Pancreas (tissue), 10 donors: ENCODE results near the gene FUCA1. TPM values are rescaled to one million over a fixed set of nuclear protein-coding genes. Genes with fewer than 3 reads are reported as not detected.

Experiments used
- ATAC-seq, 4 donors: fragments of 200-7000 bp; cut with Tn5 transposase; one replicate each; pipeline versions ENCODE4 v1.8.0 to v1.9.1; 2020; ENCODE audit warnings: mild to moderate bottlenecking in 4 of 4, moderate library complexity in 4 of 4
- DNase-seq, 6 donors: peaks; one replicate each; pipeline ENCODE4 v3.0.0-alpha.2; 2020
- FAIRE-seq: peaks from 2 replicates; lab custom pipeline; 2012; peaks lifted over from hg19 to GRCh38; lab: Jason Lieb, UNC
- H3K27ac ChIP-seq, 4 donors: fragments of 200-600 bp; sonication (generic); 1 replicate in 3 of 4; 2 replicates in 1 of 4; pipeline versions ENCODE4 v1.5.0 to v1.8.0; 2020
- H3K27me3 ChIP-seq, 4 donors: fragments of 200-600 bp; one replicate each; pipeline ENCODE4 v1.8.0; 2021
- H3K36me3 ChIP-seq, 3 donors: fragments of 200-600 bp; sonication (generic) in 1 of 3; one replicate each; pipeline versions ENCODE4 v1.5.0 to v1.8.0; 2020 to 2021
- H3K4me1 ChIP-seq, 3 donors: fragments of 200-600 bp; one replicate each; pipeline ENCODE4 v1.8.0; 2021
- H3K4me3 ChIP-seq, 4 donors: fragments of 200-600 bp; sonication (generic) in 2 of 4; one replicate each; pipeline versions ENCODE4 v1.5.0 to v1.8.0; 2020 to 2021
- H3K9me3 ChIP-seq, 4 donors: fragments of 200-600 bp; one replicate each; pipeline ENCODE4 v1.8.0; 2021
- WGBS, 2 donors: extraction: QIAGEN DNeasy Blood & Tissue Kit; methylation state at CpG; one replicate each; pipeline ENCODE4 v1.1.7; 2013; 5-methylcytosine and 5-hydroxymethylcytosine counted together
- intact Hi-C, 3 donors: fragments of 100-400 bp; cut with DNase I; formaldehyde crosslinking; loops; one replicate each; pipeline versions ENCODE4 v1.11.1 to v1.14.2; 2022
- polyA plus RNA-seq, 2 donors: library from polyadenylated mRNA; stranded (reverse); fragments of 200-250 nt; gene quantifications; one replicate each; pipeline ENCODE4 v1.2.3, GENCODE V29; 2013
- total RNA-seq, 6 donors: library from RNA; stranded (reverse); fragmentation: NEBNext Ultra II Directional in 4 of 6; extraction: Animal tissue kit (Norgen Biotek cat#: 25700) in 4 of 6; gene quantifications; one replicate each; pipeline versions ENCODE4 v1.2.1 to v1.2.4, GENCODE V29; 2021 to 2023
- TF ChIP-seq, protein P1 (sequence below), 4 donors: fragments of 200-600 bp; sonication (generic) in 3 of 4; IDR thresholded peaks; one replicate each; pipeline versions ENCODE4 v1.5.0 to v1.8.0; 2021; ENCODE audit warnings: antibody characterized with exemption in 4 of 4
- donor health status: healthy with polysubstance abuse.
- donor health status: DM: no; HTN: no; CAD: no; lungs with moderate emphysema.
- donor health status: DM: no; HTN: no; CAD: no.
- donor health status: control.
- donor health status: control.
- donor health status: Bipolar disorder and iron deficiency.
- donor health status: DM: yes; HTN: yes; CAD: no.
- donor health status: DM: no; HTN: no; CAD: no.
- donor health status: DM: no; HTN: no; CAD: no.
- donor health status: DM: yes; HTN: yes; CAD: no.

Gene FUCA1
- total and polyA plus RNA-seq, 8 donors: 8.3 to 27.8 (median 15.7) TPM

GRCh38 chr1:23913212-23913880 is 45.3 kb upstream of the FUCA1 start, which contains the start of gene CNR2:
Gene CNR2 (minus strand): TSS chr1:23913362. CDS start chr1:23875617, 37,745 bp downstream.
- no peak for FAIRE-seq

DNA sequence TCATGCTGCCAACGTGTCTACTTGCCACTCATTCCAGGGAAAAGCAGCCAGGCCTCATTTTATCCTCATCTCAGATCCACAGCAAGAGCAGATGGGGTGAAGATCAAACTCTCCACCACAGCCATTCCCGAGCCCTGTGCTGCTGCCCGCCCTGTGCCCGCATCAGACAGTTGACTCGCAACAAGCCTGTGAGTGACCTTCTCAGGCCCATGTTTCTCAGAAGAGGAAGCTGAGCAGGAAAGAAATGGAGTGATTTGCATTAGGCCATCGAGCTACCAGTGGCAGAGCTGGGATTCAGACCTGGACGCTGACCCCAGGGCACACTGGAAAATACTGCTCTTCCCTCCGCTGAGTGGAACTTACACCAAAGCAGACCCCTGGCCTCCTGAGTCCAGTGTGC is 43.8 kb upstream of the FUCA1 start:
- TF ChIP-seq, protein P1, sequence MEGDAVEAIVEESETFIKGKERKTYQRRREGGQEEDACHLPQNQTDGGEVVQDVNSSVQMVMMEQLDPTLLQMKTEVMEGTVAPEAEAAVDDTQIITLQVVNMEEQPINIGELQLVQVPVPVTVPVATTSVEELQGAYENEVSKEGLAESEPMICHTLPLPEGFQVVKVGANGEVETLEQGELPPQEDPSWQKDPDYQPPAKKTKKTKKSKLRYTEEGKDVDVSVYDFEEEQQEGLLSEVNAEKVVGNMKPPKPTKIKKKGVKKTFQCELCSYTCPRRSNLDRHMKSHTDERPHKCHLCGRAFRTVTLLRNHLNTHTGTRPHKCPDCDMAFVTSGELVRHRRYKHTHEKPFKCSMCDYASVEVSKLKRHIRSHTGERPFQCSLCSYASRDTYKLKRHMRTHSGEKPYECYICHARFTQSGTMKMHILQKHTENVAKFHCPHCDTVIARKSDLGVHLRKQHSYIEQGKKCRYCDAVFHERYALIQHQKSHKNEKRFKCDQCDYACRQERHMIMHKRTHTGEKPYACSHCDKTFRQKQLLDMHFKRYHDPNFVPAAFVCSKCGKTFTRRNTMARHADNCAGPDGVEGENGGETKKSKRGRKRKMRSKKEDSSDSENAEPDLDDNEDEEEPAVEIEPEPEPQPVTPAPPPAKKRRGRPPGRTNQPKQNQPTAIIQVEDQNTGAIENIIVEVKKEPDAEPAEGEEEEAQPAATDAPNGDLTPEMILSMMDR (IDR thresholded peaks at IDR 0.05): no peak
- no peaks in the 10 kb centered on the region for H3K27me3 ChIP-seq
- no peak overlapping the region for H3K27ac ChIP-seq
- H3K4me3 ChIP-seq: no peak overlapping the region
- DNase-seq (no peak), ATAC-seq (no peak), FAIRE-seq (no peak)
- H3K36me3 ChIP-seq: no peaks in the 10 kb centered on the region
- WGBS, 2 donors: 79 to 83% methylated on average over 8 of the region's 8 CpGs
- no peaks in the 10 kb centered on the region for H3K9me3 ChIP-seq
- intact Hi-C loops: loop anchor here in 1 of 3 donors (10.0 kb wide), 1 partner anchor 137 kb away; the partner anchor contains the start of gene PITHD1
- H3K4me1 ChIP-seq: peaks cover 0 to 4% (median 0%) of the 10 kb centered on the region in 3 donors

More at GRCh38 chr1:23913212-23913880, 45.3 kb upstream of the FUCA1 start, which contains the start of gene CNR2:
- Histone ChIP-seq H3K9me3 (no peaks in the 10 kb centered on the region), H3K36me3 (no peaks in the 10 kb centered on the region), H3K4me3 (no peak within 1 kb of the TSS), H3K4me1 (no peaks in the 10 kb centered on the region), H3K27ac (no peak within 1 kb of the TSS), H3K27me3 (no peaks in the 10 kb centered on the region)
- WGBS, 2 donors: 58 to 70% methylated on average over 7 of the region's 7 CpGs
- DNase-seq: no peak
- TF ChIP-seq, protein P1 (IDR thresholded peaks at IDR 0.05): no peak
- ATAC-seq: no peak
- intact Hi-C loops: loop anchor here in 1 of 3 donors (10.0 kb wide), 1 partner anchor 139 kb away; the partner anchor contains the start of gene PITHD1

DNA sequence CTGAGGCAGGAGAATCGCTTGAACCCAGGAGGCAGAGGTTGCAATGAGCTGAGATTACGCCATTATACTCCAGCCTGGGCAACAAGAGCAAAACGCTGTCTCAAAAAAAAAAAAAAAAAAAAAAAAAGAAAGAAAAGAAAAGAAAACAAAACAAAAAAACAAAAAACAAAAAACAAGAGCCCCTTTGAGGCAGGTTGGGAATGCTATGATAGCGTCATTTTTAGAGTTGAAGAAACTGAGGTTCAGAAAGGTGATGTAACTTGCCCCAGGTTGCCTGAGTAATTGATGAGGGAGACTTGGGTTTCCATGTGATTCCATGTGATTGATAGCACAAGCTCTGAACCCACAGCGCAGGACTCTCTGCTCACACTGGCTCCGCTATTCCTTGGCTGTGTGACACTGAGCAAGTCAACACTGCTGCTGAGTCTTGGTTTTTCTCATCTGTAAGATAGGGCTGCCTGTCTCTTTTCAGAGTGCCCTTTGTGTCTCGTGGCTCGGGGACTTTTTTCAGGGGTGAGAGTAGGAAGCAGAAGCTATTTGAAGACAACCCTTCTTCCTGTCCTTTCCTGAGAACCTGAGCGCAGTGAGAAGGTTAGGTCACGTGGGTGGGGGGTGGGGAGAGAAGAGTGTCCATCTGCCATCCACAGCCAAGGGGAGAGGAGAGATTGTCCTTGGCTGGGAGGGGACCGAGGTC is 42.6 kb upstream of the FUCA1 start:
- Histone ChIP-seq H3K27me3 (no peaks in the 10 kb centered on the region), H3K4me1 (peaks cover 0 to 4% (median 0%) of the 10 kb centered on the region in 3 donors), H3K4me3 (no peak overlapping the region), H3K36me3 (no peaks in the 10 kb centered on the region), H3K27ac (no peak overlapping the region), H3K9me3 (no peaks in the 10 kb centered on the region)
- TF ChIP-seq, protein P1 (IDR thresholded peaks at IDR 0.05): no peak
- intact Hi-C loops: loop anchor here in 1 of 3 donors (10.0 kb wide), 1 partner anchor 136 kb away; the partner anchor contains the start of gene PITHD1
- no peak for ATAC-seq
- FAIRE-seq: no peak
- no peak for DNase-seq
- WGBS, 2 donors: 75 to 81% methylated on average over 11 of the region's 11 CpGs

DNA sequence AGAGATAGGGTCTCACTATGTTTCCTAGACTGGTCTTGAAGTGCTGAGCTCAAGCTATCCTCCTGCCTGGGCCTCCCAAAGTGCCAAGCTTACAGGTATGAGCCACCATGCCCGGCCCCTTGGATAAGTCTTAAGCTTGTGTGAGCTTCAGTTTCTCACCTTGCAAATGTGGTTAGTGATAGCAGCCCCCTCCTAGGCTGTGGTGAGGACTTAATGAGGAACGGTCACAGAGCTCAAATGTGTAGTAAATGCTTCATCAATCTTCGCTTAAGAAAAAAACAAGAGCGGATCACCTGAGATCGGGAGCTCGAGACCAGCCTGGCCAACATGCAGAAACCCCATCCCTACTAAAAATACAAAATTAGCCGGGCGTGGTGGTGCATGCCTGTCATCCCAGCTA is 42.1 kb upstream of the FUCA1 start:
- H3K4me3 ChIP-seq: no peak overlapping the region
- WGBS, 2 donors: 89 to 93% methylated on average over 8 of the region's 8 CpGs
- DNase-seq (no peak), FAIRE-seq (no peak), ATAC-seq (no peak)
- TF ChIP-seq, protein P1 (IDR thresholded peaks at IDR 0.05): no peak
- H3K27ac ChIP-seq: no peak overlapping the region
- H3K27me3 ChIP-seq: no peaks in the 10 kb centered on the region
- H3K36me3 ChIP-seq: no peaks in the 10 kb centered on the region
- H3K9me3 ChIP-seq: no peaks in the 10 kb centered on the region
- intact Hi-C loops: loop anchor here in 1 of 3 donors (10.0 kb wide), 1 partner anchor 135 kb away; the partner anchor contains the start of gene PITHD1
- peaks cover 0 to 4% (median 0%) of the 10 kb centered on the region in 3 donors for H3K4me1 ChIP-seq
